ENCODE measurements around the gene KIF6. TPM values are rescaled to one million over a fixed set of nuclear protein-coding genes. Genes with fewer than 3 reads are reported as not detected.

KIF6 gene
- total RNA-seq, 4 donors from 2014 or later: 0.10 to 0.61 (median 0.13) TPM; not detected in 1

GRCh38 chr6:39365281-39366074, 359.7 kb downstream of the KIF6 start:
- TF ChIP-seq CTCF (IDR thresholded peaks at IDR 0.05) (no peak), POLR2A (IDR thresholded peaks at IDR 0.05) (no peak)
- DNase-seq (ENCODE audit: low spot score in 2 of 2): peak in 1 of 2 donors; percentile 56
- intact Hi-C loops (cut with DNase I; ENCODE audit: low total_unique reads): no loop called here
- WGBS, 2 donors: 88 to 89% methylated on average over 13 of the region's 13 CpGs
- no peak overlapping the region for H3K4me3 ChIP-seq (ENCODE audit: low read depth, poor library complexity, severe bottlenecking)

GRCh38 chr6:39363280-39363679, 361.9 kb downstream of the KIF6 start:
- peak in 1 of 2 donors; percentile 26 for DNase-seq (ENCODE audit: low spot score in 2 of 2)
- intact Hi-C loops (cut with DNase I; ENCODE audit: low total_unique reads): no loop called here
- no peak overlapping the region for H3K4me3 ChIP-seq (ENCODE audit: low read depth, poor library complexity, severe bottlenecking)
- TF ChIP-seq CTCF (IDR thresholded peaks at IDR 0.05): no peak
- TF ChIP-seq POLR2A (IDR thresholded peaks at IDR 0.05): no peak
- 85 to 91% methylated on average over 8 of the region's 8 CpGs for WGBS, 2 donors

GRCh38 chr6:39362487-39362865, 362.7 kb downstream of the KIF6 start:
- WGBS, 2 donors: 33 to 42% methylated on average over 3 of the region's 3 CpGs
- peak in 1 of 2 donors; percentile 21 for DNase-seq (ENCODE audit: low spot score in 2 of 2)
- TF ChIP-seq CTCF (IDR thresholded peaks at IDR 0.05): no peak
- TF ChIP-seq POLR2A (IDR thresholded peaks at IDR 0.05): no peak
- no peak overlapping the region for H3K4me3 ChIP-seq (ENCODE audit: low read depth, poor library complexity, severe bottlenecking)
- intact Hi-C loops (cut with DNase I; ENCODE audit: low total_unique reads): no loop called here

GRCh38 chr6:39361657-39362486, 363.3 kb downstream of the KIF6 start:
- DNase-seq (ENCODE audit: low spot score in 2 of 2): peak; percentile 40 to 89
- intact Hi-C loops (cut with DNase I; ENCODE audit: low total_unique reads): no loop called here
- TF ChIP-seq CTCF (IDR thresholded peaks at IDR 0.05): no peak
- no peak for TF ChIP-seq POLR2A (IDR thresholded peaks at IDR 0.05)
- H3K4me3 ChIP-seq (ENCODE audit: low read depth, poor library complexity, severe bottlenecking): no peak overlapping the region
- 25 to 32% methylated on average over 19 to 21 of the region's 21 CpGs for WGBS, 2 donors

- intact Hi-C loops (cut with DNase I; ENCODE audit: low total_unique reads): no loop called here
- no peak overlapping the region for H3K4me3 ChIP-seq (ENCODE audit: low read depth, poor library complexity, severe bottlenecking)
- no peak for TF ChIP-seq CTCF (IDR thresholded peaks at IDR 0.05)
- TF ChIP-seq POLR2A (IDR thresholded peaks at IDR 0.05): no peak
- peak in 1 of 2 donors; percentile 66 for DNase-seq (ENCODE audit: low spot score in 2 of 2)
- 87 to 90% methylated on average over 9 of the region's 9 CpGs for WGBS, 2 donors
Observed at GRCh38 chr6:39360378-39360777, 364.8 kb downstream of the KIF6 start.
